Measurements from ENCODE around the gene XYLT1. TPM values are rescaled to one million over a fixed set of nuclear protein-coding genes. Genes with fewer than 3 reads are reported as not detected.
"Not testable (repeated sequence)": the region's sequence is repeated elsewhere in the genome, so short reads cannot be mapped to it uniquely, and the experiment has no call there.

XYLT1 gene
- total RNA-seq, 3 donors from 2014 or later (not counting 1 experiment from before 2014, with no cell fraction given), result 40.9 to 55.5 (median 43.8) TPM

GRCh38 chr16:17511340-17511739, 40.6 kb upstream of the XYLT1 start:
- TF ChIP-seq CTCF (IDR thresholded peaks at IDR 0.05), result no peak
- DNase-seq, result no peak

GRCh38 chr16:17510567-17510966, 39.8 kb upstream of the XYLT1 start:
- Mint-ChIP-seq H3K36me3 (no peaks in the 10 kb centered on the region), H3K4me1 (no peaks in the 10 kb centered on the region), H3K4me3 (no peak overlapping the region), H3K27me3 (ENCODE audit: low read depth in 2 of 2) (peaks cover 22 to 26% of the 10 kb centered on the region in 2 donors), H3K9me3 (no peaks in the 10 kb centered on the region), H3K27ac (no peak overlapping the region)
- no peaks in the 10 kb centered on the region for H3K27me3 ChIP-seq (ENCODE audit: control insufficient read depth, insufficient read depth, low read length)
- TF ChIP-seq CTCF (IDR thresholded peaks at IDR 0.05), result no peak
- H3K4me1 ChIP-seq (ENCODE audit: control insufficient read depth, insufficient read depth, low read length), result no peaks in the 10 kb centered on the region
- no peak overlapping the region for H3K27ac ChIP-seq (ENCODE audit: low read length)
- DNase-seq (no peak), ATAC-seq (no peak)
- no peaks in the 10 kb centered on the region for H3K36me3 ChIP-seq (ENCODE audit: control insufficient read depth, insufficient read depth, low read length)
- intact Hi-C loops (cut with micrococcal nuclease), result loop anchor here (10.0 kb wide), 1 partner anchor 96 kb away; no protein-coding TSS in a partner anchor
- no peak overlapping the region for H3K4me3 ChIP-seq (ENCODE audit: low read length)
- no peaks in the 10 kb centered on the region for H3K9me3 ChIP-seq (ENCODE audit: control insufficient read depth, insufficient read depth, low read length)
- 91% methylated on average over 3 of the region's 3 CpGs for WGBS (ENCODE audit: insufficient coverage)

More at GRCh38 chr16:17511340-17511739, 40.6 kb upstream of the XYLT1 start:
- H3K36me3 Mint-ChIP-seq, result no peaks in the 10 kb centered on the region
- H3K4me1 Mint-ChIP-seq, result no peaks in the 10 kb centered on the region
- no peak overlapping the region for H3K27ac ChIP-seq (ENCODE audit: low read length)
- H3K27me3 ChIP-seq (ENCODE audit: control insufficient read depth, insufficient read depth, low read length), result no peaks in the 10 kb centered on the region
- intact Hi-C loops (cut with micrococcal nuclease), result loop anchor here (10.0 kb wide), 1 partner anchor 97 kb away; no protein-coding TSS in a partner anchor
- H3K27ac Mint-ChIP-seq, result no peak overlapping the region
- H3K4me3 Mint-ChIP-seq, result no peak overlapping the region
- no peak for ATAC-seq
- H3K9me3 ChIP-seq (ENCODE audit: control insufficient read depth, insufficient read depth, low read length), result no peaks in the 10 kb centered on the region
- no peaks in the 10 kb centered on the region for H3K4me1 ChIP-seq (ENCODE audit: control insufficient read depth, insufficient read depth, low read length)
- H3K36me3 ChIP-seq (ENCODE audit: control insufficient read depth, insufficient read depth, low read length), result no peaks in the 10 kb centered on the region
- H3K4me3 ChIP-seq (ENCODE audit: low read length), result no peak overlapping the region
- peaks cover 26 to 29% of the 10 kb centered on the region in 2 donors for H3K27me3 Mint-ChIP-seq (ENCODE audit: low read depth in 2 of 2)
- no peaks in the 10 kb centered on the region for H3K9me3 Mint-ChIP-seq

- Histone ChIP-seq H3K27ac (ENCODE audit: low read length) (no peak overlapping the region), H3K4me3 (ENCODE audit: low read length) (no peak overlapping the region), H3K27me3 (ENCODE audit: control insufficient read depth, insufficient read depth, low read length) (no peaks in the 10 kb centered on the region), H3K36me3 (ENCODE audit: control insufficient read depth, insufficient read depth, low read length) (no peaks in the 10 kb centered on the region), H3K4me1 (ENCODE audit: control insufficient read depth, insufficient read depth, low read length) (no peaks in the 10 kb centered on the region), H3K9me3 (ENCODE audit: control insufficient read depth, insufficient read depth, low read length) (no peaks in the 10 kb centered on the region)
- no peaks in the 10 kb centered on the region for H3K9me3 Mint-ChIP-seq
- no peaks in the 10 kb centered on the region for H3K36me3 Mint-ChIP-seq
- no peak overlapping the region for H3K27ac Mint-ChIP-seq
- intact Hi-C loops (cut with micrococcal nuclease), result no loop called here
- DNase-seq (no peak), ATAC-seq (no peak)
- H3K4me1 Mint-ChIP-seq, result no peaks in the 10 kb centered on the region
- no peak overlapping the region for H3K4me3 Mint-ChIP-seq
- 91% methylated on average over 3 of the region's 3 CpGs for WGBS (ENCODE audit: insufficient coverage)
- TF ChIP-seq CTCF (IDR thresholded peaks at IDR 0.05), result no peak
- H3K27me3 Mint-ChIP-seq (ENCODE audit: low read depth in 2 of 2), result peaks cover 22 to 23% of the 10 kb centered on the region in 2 donors
Measured at GRCh38 chr16:17509194-17509593, 38.4 kb upstream of the XYLT1 start.

- H3K27ac Mint-ChIP-seq, result no peak overlapping the region
- Histone ChIP-seq H3K27ac (ENCODE audit: low read length) (no peak overlapping the region), H3K36me3 (ENCODE audit: control insufficient read depth, insufficient read depth, low read length) (no peaks in the 10 kb centered on the region), H3K9me3 (ENCODE audit: control insufficient read depth, insufficient read depth, low read length) (no peaks in the 10 kb centered on the region), H3K27me3 (ENCODE audit: control insufficient read depth, insufficient read depth, low read length) (no peaks in the 10 kb centered on the region), H3K4me1 (ENCODE audit: control insufficient read depth, insufficient read depth, low read length) (no peaks in the 10 kb centered on the region), H3K4me3 (ENCODE audit: low read length) (no peak overlapping the region)
- intact Hi-C loops (cut with micrococcal nuclease), result no loop called here
- H3K4me1 Mint-ChIP-seq, result no peaks in the 10 kb centered on the region
- no peak for TF ChIP-seq CTCF (IDR thresholded peaks at IDR 0.05)
- H3K4me3 Mint-ChIP-seq, result no peak overlapping the region
- no peak for ATAC-seq
- no peaks in the 10 kb centered on the region for H3K9me3 Mint-ChIP-seq
- H3K36me3 Mint-ChIP-seq, result no peaks in the 10 kb centered on the region
- no peak for DNase-seq
- 93% methylated on average over 8 of the region's 9 CpGs for WGBS (ENCODE audit: insufficient coverage)
- H3K27me3 Mint-ChIP-seq (ENCODE audit: low read depth in 2 of 2), result peaks cover 19 to 22% of the 10 kb centered on the region in 2 donors
Measured at GRCh38 chr16:17508303-17508702, 37.5 kb upstream of the XYLT1 start.

GRCh38 chr16:17507516-17507915, 36.8 kb upstream of the XYLT1 start:
- H3K4me3 Mint-ChIP-seq; H3K27me3 ChIP-seq (ENCODE audit: control insufficient read depth, insufficient read depth, low read length); DNase-seq; H3K9me3 ChIP-seq (ENCODE audit: control insufficient read depth, insufficient read depth, low read length); H3K36me3 Mint-ChIP-seq; intact Hi-C loops (cut with micrococcal nuclease); H3K27ac Mint-ChIP-seq; ATAC-seq; H3K9me3 Mint-ChIP-seq; H3K4me1 ChIP-seq (ENCODE audit: control insufficient read depth, insufficient read depth, low read length); H3K36me3 ChIP-seq (ENCODE audit: control insufficient read depth, insufficient read depth, low read length); H3K4me1 Mint-ChIP-seq; H3K27ac ChIP-seq (ENCODE audit: low read length); H3K4me3 ChIP-seq (ENCODE audit: low read length): not testable (repeated sequence)
- H3K27me3 Mint-ChIP-seq (ENCODE audit: low read depth in 2 of 2), result peaks cover 16 to 22% of the 10 kb centered on the region in 2 donors
- WGBS (ENCODE audit: insufficient coverage), result 77% methylated on average over 6 of the region's 8 CpGs

Data from natural killer cell (primary cell).